Activated T-cell treated with anti-CD3 and anti-CD28 coated beads, Interleukin-2, amount 50 U/mL, for 4 hours (primary cell): ENCODE results near the gene CLEC2D. TPM values are rescaled to one million over a fixed set of nuclear protein-coding genes. Genes with fewer than 3 reads are reported as not detected.
A peak's percentile ranks its signal among the peaks of the same experiment; 100 is the strongest.
"Not testable (repeated sequence)": the region's sequence is repeated elsewhere in the genome, so short reads cannot be mapped to it uniquely, and the experiment has no call there.

Experiments
- ATAC-seq, 2 donors: fragments of 200-7000 bp; cut with Tn5 transposase; one replicate each; pipeline ENCODE4 v1.10.0; 2021
- DNase-seq: peaks from one replicate; pipeline ENCODE4 v3.0.0-alpha.2; 2020
- H3K27me3 Mint-ChIP-seq: one replicate; pipeline ENCODE4 v1.8.0; 2021; ENCODE audit warnings: low read depth, mixed read lengths
- H3K36me3 Mint-ChIP-seq: one replicate; pipeline ENCODE4 v1.8.0; 2022; ENCODE audit warnings: mixed read lengths; ENCODE audit not compliant: insufficient read depth
- H3K4me1 Mint-ChIP-seq: one replicate; pipeline ENCODE4 v1.8.0; 2021; ENCODE audit warnings: low read depth, mixed read lengths
- H3K4me3 Mint-ChIP-seq: one replicate; pipeline ENCODE4 v1.8.0; 2021; ENCODE audit warnings: mild to moderate bottlenecking, moderate library complexity, mixed read lengths
- H3K9me3 Mint-ChIP-seq: one replicate; pipeline ENCODE4 v1.8.0; 2021; ENCODE audit warnings: mixed read lengths
- total RNA-seq, 3 donors: library from RNA; stranded (reverse); gene quantifications; one replicate each; pipeline ENCODE4 v1.2.1, GENCODE V29; 2021

Gene CLEC2D, protein sequence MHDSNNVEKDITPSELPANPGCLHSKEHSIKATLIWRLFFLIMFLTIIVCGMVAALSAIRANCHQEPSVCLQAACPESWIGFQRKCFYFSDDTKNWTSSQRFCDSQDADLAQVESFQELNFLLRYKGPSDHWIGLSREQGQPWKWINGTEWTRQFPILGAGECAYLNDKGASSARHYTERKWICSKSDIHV
- 100 to 1,000 TPM; 278 to 321 (median 282) TPM for total RNA-seq

- Mint-ChIP-seq H3K27me3 (no peaks in the 10 kb centered on the region), H3K4me1 (peaks cover 59% of the 10 kb centered on the region), H3K36me3 (peaks cover 51% of the 10 kb centered on the region)
These were observed at the start of gene CLEC2D for GRCh38 chr12:9669534-9669933. TSS of gene CLEC2D (plus strand) at chr12:9669713. CDS start at chr12:9669735, 22 bp downstream.

DNA sequence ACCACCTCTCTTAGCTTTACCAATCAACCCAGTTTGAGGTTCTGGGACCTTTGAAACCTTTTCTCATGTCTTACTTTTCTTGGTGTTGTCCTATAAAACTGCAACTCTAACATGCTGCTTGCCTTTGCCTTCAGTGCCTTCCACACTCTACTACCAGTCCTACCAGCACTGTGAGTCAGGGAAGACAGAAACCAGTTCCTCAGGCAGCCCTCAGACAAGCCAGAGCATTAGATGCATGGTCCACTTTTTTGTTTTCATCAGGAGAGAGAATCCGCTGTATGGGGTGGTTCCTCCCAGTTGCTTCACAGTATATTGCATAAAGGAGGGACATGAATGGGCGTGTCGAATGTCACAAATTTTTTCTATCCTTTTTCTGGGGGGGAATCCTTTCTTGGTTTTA lies 44.5 kb upstream of the CLEC2D start:
- Mint-ChIP-seq H3K4me1 (peaks cover 13% of the 10 kb centered on the region), H3K9me3 (peaks cover 23% of the 10 kb centered on the region), H3K27me3 (no peaks in the 10 kb centered on the region), H3K4me3 (no peak overlapping the region), H3K36me3 (peaks cover 17% of the 10 kb centered on the region)
- DNase-seq = no peak
- ATAC-seq = no peak

More at GRCh38 chr12:9669534-9669933, at the start of gene CLEC2D:
- H3K4me3 Mint-ChIP-seq = peak within 1 kb of the TSS; percentile 99
- no peaks in the 10 kb centered on the region for H3K9me3 Mint-ChIP-seq
- ATAC-seq (peak; percentile 47 to 51), DNase-seq (no peak)

- H3K9me3 Mint-ChIP-seq = peaks cover 21% of the 10 kb centered on the region
- peaks cover 17% of the 10 kb centered on the region for H3K36me3 Mint-ChIP-seq
- H3K4me3 Mint-ChIP-seq = no peak overlapping the region
- H3K27me3 Mint-ChIP-seq = no peaks in the 10 kb centered on the region
- ATAC-seq = no peak
- peaks cover 11% of the 10 kb centered on the region for H3K4me1 Mint-ChIP-seq
- DNase-seq = no peak
These were observed 43.2 kb upstream of the CLEC2D start for GRCh38 chr12:9626291-9626690.

GRCh38 chr12:9626821-9627220 lies 42.7 kb upstream of the CLEC2D start:
- peak; percentile 58 to 62 for ATAC-seq
- Mint-ChIP-seq H3K4me3 (no peak overlapping the region), H3K9me3 (peaks cover 21% of the 10 kb centered on the region), H3K4me1 (peaks cover 11% of the 10 kb centered on the region), H3K27me3 (no peaks in the 10 kb centered on the region), H3K36me3 (peaks cover 17% of the 10 kb centered on the region)
- DNase-seq = no peak

GRCh38 chr12:9632766-9633165 lies 36.7 kb upstream of the CLEC2D start:
- DNase-seq (no peak), ATAC-seq (no peak)
- Mint-ChIP-seq H3K4me1 (peaks cover 49% of the 10 kb centered on the region), H3K27me3 (no peaks in the 10 kb centered on the region), H3K36me3 (peaks cover 4% of the 10 kb centered on the region), H3K4me3 (no peak overlapping the region), H3K9me3 (no peaks in the 10 kb centered on the region)

- peak; percentile 83 to 92 for ATAC-seq
- Mint-ChIP-seq H3K4me1 (peaks cover 56% of the 10 kb centered on the region), H3K36me3 (peaks cover 1% of the 10 kb centered on the region), H3K27me3 (no peaks in the 10 kb centered on the region), H3K4me3 (no peak overlapping the region), H3K9me3 (no peaks in the 10 kb centered on the region)
- DNase-seq = peak; percentile 83
These were observed 35.2 kb upstream of the CLEC2D start for GRCh38 chr12:9634177-9634803.

GRCh38 chr12:9634969-9635754 lies 34.4 kb upstream of the CLEC2D start:
- Mint-ChIP-seq H3K4me1 (peaks cover 59% of the 10 kb centered on the region), H3K27me3 (no peaks in the 10 kb centered on the region), H3K36me3 (peaks cover 1% of the 10 kb centered on the region), H3K4me3 (no peak overlapping the region), H3K9me3 (no peaks in the 10 kb centered on the region)
- ATAC-seq (no peak), DNase-seq (no peak)

DNA sequence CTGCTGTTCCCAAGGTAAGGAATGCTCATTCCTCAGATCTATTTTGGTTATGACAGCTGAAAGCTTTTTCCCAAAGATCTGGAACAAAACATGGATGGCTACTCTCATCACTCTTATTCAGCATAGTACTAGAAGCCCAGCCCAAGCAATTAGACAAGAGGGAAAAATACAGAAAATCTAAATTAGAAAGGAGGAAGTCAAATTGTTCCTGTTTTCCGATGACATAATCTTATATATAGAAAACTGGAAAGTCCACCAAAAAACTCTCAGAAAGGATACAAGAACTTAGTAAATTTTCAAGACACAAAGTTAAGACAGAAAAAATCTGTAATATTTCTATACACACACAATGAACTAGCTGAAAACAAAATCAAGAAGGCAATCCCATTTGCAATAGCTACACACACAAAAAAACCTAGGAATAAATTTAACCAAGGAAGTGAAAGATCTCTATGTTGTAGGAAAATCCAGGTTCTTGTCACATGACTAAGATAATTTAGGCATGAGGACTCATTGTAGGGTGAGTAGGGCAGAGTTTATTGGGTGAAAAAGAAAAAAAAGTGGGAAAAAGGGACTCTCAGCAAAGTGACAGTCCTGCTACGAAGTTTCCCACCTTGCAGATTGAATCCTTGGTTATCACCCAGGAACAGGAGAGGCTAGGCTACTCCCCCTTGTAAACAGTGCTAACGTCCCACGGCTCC lies 33.2 kb upstream of the CLEC2D start:
- no peak for ATAC-seq
- DNase-seq = no peak
- H3K36me3 Mint-ChIP-seq = peaks cover 5% of the 10 kb centered on the region
- H3K4me3 Mint-ChIP-seq = no peak overlapping the region
- no peaks in the 10 kb centered on the region for H3K27me3 Mint-ChIP-seq
- H3K4me1 Mint-ChIP-seq = peaks cover 59% of the 10 kb centered on the region
- H3K9me3 Mint-ChIP-seq = no peaks in the 10 kb centered on the region

- H3K36me3 Mint-ChIP-seq = peaks cover 5% of the 10 kb centered on the region
- ATAC-seq (no peak), DNase-seq (no peak)
- no peaks in the 10 kb centered on the region for H3K27me3 Mint-ChIP-seq
- no peak overlapping the region for H3K4me3 Mint-ChIP-seq
- H3K9me3 Mint-ChIP-seq = no peaks in the 10 kb centered on the region
- peaks cover 59% of the 10 kb centered on the region for H3K4me1 Mint-ChIP-seq
These were observed 32.7 kb upstream of the CLEC2D start for GRCh38 chr12:9636851-9637206.

GRCh38 chr12:9640024-9640423 lies 29.5 kb upstream of the CLEC2D start:
- H3K9me3 Mint-ChIP-seq = peaks cover 3% of the 10 kb centered on the region
- ATAC-seq (no peak), DNase-seq (no peak)
- peaks cover 58% of the 10 kb centered on the region for H3K4me1 Mint-ChIP-seq
- H3K27me3 Mint-ChIP-seq = no peaks in the 10 kb centered on the region
- no peak overlapping the region for H3K4me3 Mint-ChIP-seq
- peaks cover 5% of the 10 kb centered on the region for H3K36me3 Mint-ChIP-seq

GRCh38 chr12:9642606-9643265 lies 26.8 kb upstream of the CLEC2D start:
- ATAC-seq (no peak), DNase-seq (no peak)
- Mint-ChIP-seq H3K4me1 (peaks cover 56% of the 10 kb centered on the region), H3K4me3 (peak overlapping the region; percentile 31), H3K9me3 (peaks cover 8% of the 10 kb centered on the region), H3K27me3 (no peaks in the 10 kb centered on the region), H3K36me3 (peaks cover 5% of the 10 kb centered on the region)

DNA sequence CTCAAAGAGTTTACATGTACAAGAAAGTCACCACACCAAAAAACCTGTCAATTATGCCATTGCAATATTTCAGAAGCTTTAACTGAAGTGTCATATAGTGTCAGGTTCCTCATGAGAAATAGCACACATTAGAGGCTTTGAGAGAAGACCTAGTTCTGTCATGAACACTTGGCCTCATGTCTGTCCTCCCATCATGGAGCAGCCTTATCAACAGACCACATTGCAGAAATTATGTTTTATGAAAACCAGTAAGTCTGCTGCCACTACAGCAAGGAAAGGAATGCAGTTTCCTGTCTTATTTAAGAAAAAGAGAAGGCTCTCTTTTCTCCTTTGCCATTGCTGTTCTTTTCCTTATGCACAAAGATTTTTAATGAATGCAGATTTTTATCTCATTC lies 26.2 kb upstream of the CLEC2D start:
- ATAC-seq (no peak), DNase-seq (no peak)
- Mint-ChIP-seq H3K27me3 (no peaks in the 10 kb centered on the region), H3K4me1 (peaks cover 54% of the 10 kb centered on the region), H3K36me3 (peaks cover 5% of the 10 kb centered on the region), H3K9me3 (peaks cover 8% of the 10 kb centered on the region), H3K4me3 (peak overlapping the region; percentile 60)

DNA sequence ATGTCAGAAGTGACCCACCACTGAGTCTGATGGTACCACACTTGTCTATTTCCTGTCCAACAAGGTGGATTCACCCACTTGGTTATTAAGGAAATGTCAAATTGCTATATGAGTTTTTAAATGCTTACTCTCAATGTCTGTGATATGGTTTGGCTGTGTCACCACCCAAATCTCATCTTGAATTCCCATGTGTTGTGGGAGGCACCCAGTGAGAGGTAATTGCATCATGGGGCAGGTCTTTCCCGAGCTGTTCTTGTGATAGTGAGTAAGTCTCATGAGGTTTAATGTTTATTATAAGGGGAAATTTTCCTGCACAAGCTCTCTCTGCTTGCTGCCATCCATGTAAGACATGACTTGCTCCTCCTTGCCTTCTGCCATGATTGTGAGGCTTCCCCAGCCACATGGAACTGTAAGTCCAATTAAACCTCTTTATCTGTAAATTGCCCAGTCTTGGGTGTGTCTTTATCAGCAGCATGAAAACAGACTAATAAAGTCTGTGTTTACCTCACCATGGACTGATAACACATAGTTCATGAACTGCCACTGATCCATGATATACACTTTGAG lies 24.4 kb upstream of the CLEC2D start:
- Mint-ChIP-seq H3K4me3 (peak overlapping the region; percentile 64), H3K4me1 (peaks cover 45% of the 10 kb centered on the region)
- H3K9me3 Mint-ChIP-seq, DNase-seq, H3K36me3 Mint-ChIP-seq, H3K27me3 Mint-ChIP-seq: not testable (repeated sequence)
- peak in 1 of 2 donors; percentile 6 for ATAC-seq
